Endothelial cell (in vitro differentiated cells): ENCODE measurements around the gene ZBTB20. TPM values are rescaled to one million over a fixed set of nuclear protein-coding genes. Genes with fewer than 3 reads are reported as not detected.

Source experiments
- DNase-seq: peaks from one replicate; pipeline ENCODE4 v3.0.0; 2021; ENCODE audit warnings: low spot score
- H3K27ac Mint-ChIP-seq: one replicate; pipeline ENCODE4 v1.8.0; 2021; ENCODE audit warnings: mixed read lengths, inconsistent platforms; ENCODE audit not compliant: unreplicated experiment
- H3K27me3 Mint-ChIP-seq: one replicate; pipeline ENCODE4 v1.8.0; 2021; ENCODE audit warnings: mild to moderate bottlenecking, moderate library complexity, mixed read lengths, inconsistent platforms; ENCODE audit not compliant: unreplicated experiment
- H3K36me3 Mint-ChIP-seq: one replicate; pipeline ENCODE4 v1.8.0; 2021; ENCODE audit warnings: mild to moderate bottlenecking, low read depth, mixed read lengths, inconsistent platforms; ENCODE audit not compliant: unreplicated experiment
- H3K4me1 Mint-ChIP-seq: one replicate; pipeline ENCODE4 v1.8.0; 2021; ENCODE audit warnings: mild to moderate bottlenecking, mixed read lengths, inconsistent platforms; ENCODE audit not compliant: unreplicated experiment
- H3K4me3 Mint-ChIP-seq: one replicate; pipeline ENCODE4 v1.8.0; 2021; ENCODE audit warnings: mild to moderate bottlenecking, mixed read lengths, inconsistent platforms; ENCODE audit not compliant: unreplicated experiment
- H3K9me3 Mint-ChIP-seq: one replicate; pipeline ENCODE4 v1.8.0; 2021; ENCODE audit warnings: mixed read lengths, inconsistent platforms; ENCODE audit not compliant: unreplicated experiment
- total RNA-seq: library from RNA; stranded (reverse); fragmentation: NEBNext Ultra II Directional; extraction: Animal tissue kit (Norgen Biotek cat#: 25700); gene quantifications from one replicate; pipeline ENCODE4 v1.2.1, GENCODE V29; 2021; ENCODE audit not compliant: unreplicated experiment
- TF ChIP-seq, protein P1 (sequence below): fragments of 200-600 bp; sonication (generic); IDR thresholded peaks from one replicate; pipeline ENCODE4 v1.5.0; 2021; ENCODE audit warnings: antibody characterized with exemption; ENCODE audit not compliant: unreplicated experiment

ZBTB20 gene
- total RNA-seq, 1 donor from 2014 or later: 4.2 TPM

DNA sequence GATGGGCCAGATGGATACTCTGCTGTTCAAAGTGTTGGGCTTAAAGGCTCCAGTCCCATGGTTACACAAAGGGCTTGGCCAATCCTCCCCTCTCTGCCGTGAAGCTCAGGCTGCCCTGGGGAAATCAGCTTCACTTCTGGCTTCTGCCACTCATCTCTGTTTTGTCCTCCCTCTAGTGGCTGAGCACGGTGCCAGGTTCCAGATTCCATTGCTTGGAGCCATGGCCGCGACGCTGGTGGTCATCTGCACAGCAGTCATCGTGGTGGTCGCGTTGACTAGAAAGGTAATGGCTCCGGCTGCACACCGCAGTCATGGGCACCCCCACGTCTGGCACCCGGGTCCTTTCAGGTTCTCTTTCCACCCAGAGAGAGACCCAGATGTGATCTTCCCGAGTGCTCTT lies 847.7 kb downstream of the ZBTB20 start:
- no peak overlapping the region for H3K27ac Mint-ChIP-seq
- no peaks in the 10 kb centered on the region for H3K36me3 Mint-ChIP-seq
- peaks cover 9% of the 10 kb centered on the region for H3K4me1 Mint-ChIP-seq
- no peaks in the 10 kb centered on the region for H3K9me3 Mint-ChIP-seq
- no peak overlapping the region for H3K4me3 Mint-ChIP-seq
- TF ChIP-seq, protein P1, sequence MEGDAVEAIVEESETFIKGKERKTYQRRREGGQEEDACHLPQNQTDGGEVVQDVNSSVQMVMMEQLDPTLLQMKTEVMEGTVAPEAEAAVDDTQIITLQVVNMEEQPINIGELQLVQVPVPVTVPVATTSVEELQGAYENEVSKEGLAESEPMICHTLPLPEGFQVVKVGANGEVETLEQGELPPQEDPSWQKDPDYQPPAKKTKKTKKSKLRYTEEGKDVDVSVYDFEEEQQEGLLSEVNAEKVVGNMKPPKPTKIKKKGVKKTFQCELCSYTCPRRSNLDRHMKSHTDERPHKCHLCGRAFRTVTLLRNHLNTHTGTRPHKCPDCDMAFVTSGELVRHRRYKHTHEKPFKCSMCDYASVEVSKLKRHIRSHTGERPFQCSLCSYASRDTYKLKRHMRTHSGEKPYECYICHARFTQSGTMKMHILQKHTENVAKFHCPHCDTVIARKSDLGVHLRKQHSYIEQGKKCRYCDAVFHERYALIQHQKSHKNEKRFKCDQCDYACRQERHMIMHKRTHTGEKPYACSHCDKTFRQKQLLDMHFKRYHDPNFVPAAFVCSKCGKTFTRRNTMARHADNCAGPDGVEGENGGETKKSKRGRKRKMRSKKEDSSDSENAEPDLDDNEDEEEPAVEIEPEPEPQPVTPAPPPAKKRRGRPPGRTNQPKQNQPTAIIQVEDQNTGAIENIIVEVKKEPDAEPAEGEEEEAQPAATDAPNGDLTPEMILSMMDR: peak; percentile 38
- H3K27me3 Mint-ChIP-seq: peaks cover 8% of the 10 kb centered on the region
- DNase-seq: peak; percentile 30

GRCh38 chr3:114295946-114296345 lies 851.1 kb downstream of the ZBTB20 start:
- Mint-ChIP-seq H3K27me3 (peaks cover 7% of the 10 kb centered on the region), H3K27ac (no peak overlapping the region), H3K36me3 (no peaks in the 10 kb centered on the region), H3K4me3 (no peak overlapping the region), H3K4me1 (peaks cover 12% of the 10 kb centered on the region), H3K9me3 (no peaks in the 10 kb centered on the region)
- TF ChIP-seq, protein P1: no peak
- DNase-seq: no peak

DNA sequence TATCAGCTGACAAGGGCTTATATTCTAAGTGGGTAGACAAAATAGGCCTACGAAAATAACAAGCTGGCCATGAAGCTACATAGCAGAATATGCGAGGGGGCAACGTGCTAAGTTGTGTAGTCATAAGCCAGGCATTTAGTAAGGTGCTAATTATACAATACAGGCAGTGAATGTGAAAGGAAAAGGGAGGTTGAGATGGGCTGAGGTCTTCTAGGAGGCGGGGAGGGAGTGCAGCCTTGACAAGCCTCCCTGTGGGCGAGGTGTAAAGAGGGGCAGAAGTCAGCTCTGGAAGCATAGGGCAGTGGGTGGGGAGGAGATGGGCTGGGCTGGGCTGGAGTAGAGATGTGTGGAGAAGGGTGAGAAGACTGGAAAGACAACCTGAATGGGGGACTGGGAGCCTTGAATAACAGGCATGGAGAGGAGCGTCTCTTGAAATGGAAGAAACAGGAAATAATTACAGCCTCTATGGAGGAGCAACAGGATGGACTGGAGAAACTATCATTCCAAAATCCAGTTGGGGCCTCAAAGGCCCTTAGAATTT lies 852.1 kb downstream of the ZBTB20 start:
- Mint-ChIP-seq H3K4me3 (no peak overlapping the region), H3K27me3 (peaks cover 7% of the 10 kb centered on the region), H3K4me1 (peaks cover 12% of the 10 kb centered on the region), H3K9me3 (no peaks in the 10 kb centered on the region), H3K27ac (no peak overlapping the region), H3K36me3 (no peaks in the 10 kb centered on the region)
- no peak for DNase-seq
- TF ChIP-seq, protein P1: no peak

DNA sequence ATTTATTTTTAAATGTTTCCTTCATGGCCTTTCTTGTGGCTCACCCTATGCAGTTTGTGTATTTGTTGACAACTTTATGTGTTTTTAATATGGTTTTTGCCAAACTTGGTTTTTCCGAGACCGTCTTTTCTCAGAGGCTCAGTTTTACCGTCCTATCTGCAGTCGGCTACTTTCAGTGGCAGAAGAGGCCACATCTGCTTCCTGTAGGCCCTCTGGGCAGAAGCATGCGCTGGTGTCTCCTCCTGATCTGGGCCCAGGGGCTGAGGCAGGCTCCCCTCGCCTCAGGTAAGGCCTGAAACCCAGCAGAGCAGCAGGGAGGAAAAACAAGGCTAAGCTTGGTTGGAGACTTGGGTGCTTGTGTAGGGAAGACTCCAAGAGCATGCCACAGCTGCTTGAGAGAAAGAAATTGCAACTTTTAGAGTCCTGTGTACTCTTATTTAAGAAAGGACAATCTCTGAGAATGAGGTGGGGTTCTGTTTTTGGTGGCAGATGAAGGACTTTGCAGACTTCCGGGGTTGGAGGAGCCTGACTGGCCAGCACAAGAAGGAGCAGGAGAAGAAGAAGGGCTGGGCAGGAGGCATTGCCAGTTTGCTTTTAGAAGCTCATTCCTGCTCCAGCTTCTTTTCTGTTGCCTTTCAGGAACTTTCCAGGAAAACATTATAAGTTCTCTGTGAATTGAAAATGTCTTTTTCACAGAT lies 853.1 kb downstream of the ZBTB20 start, which contains the start of gene TIGIT:
Gene TIGIT, plus strand, starts transcription at position 191 of the 698 bp plus-strand sequence. Its CDS starts 34 bp downstream, at position 225.
- no peaks in the 10 kb centered on the region for H3K36me3 Mint-ChIP-seq
- H3K4me3 Mint-ChIP-seq: no peak within 1 kb of the TSS
- H3K9me3 Mint-ChIP-seq: no peaks in the 10 kb centered on the region
- DNase-seq: no peak
- TF ChIP-seq, protein P1: no peak
- H3K27ac Mint-ChIP-seq: no peak within 1 kb of the TSS
- peaks cover 7% of the 10 kb centered on the region for H3K27me3 Mint-ChIP-seq
- peaks cover 12% of the 10 kb centered on the region for H3K4me1 Mint-ChIP-seq
